Panc1 (cell line): ENCODE measurements around the gene KRTAP5-1.

ENCODE experiments used
- POLR2AphosphoS5 ChIP-seq: IDR thresholded peaks from 2 replicates; pipeline ENCODE4 v1.6.1; 2012; ENCODE audit warnings: mild to moderate bottlenecking, low read depth, low read length, moderate library complexity
- TCF7L2 ChIP-seq: IDR thresholded peaks from 2 replicates; pipeline ENCODE4 v1.6.1; 2011; ENCODE audit warnings: mild to moderate bottlenecking, low read depth, low read length, inconsistent platforms
- TF ChIP-seq, protein P1 (sequence below): fragments of 450-650 bp; IDR thresholded peaks from 2 replicates; pipeline ENCODE4 v1.5.1; 2017; ENCODE audit warnings: mild to moderate bottlenecking
- TF ChIP-seq, protein P2 (sequence below), 2 experiments: IDR thresholded peaks; 2 replicates each; pipeline ENCODE4 v1.6.1; 2011 to 2012; ENCODE audit warnings: low read depth in 2 of 2, control low read depth in 1 of 2, low read length in 1 of 2, mild to moderate bottlenecking in 1 of 2, moderate library complexity in 1 of 2; ENCODE audit not compliant: insufficient read depth in 1 of 2

DNA sequence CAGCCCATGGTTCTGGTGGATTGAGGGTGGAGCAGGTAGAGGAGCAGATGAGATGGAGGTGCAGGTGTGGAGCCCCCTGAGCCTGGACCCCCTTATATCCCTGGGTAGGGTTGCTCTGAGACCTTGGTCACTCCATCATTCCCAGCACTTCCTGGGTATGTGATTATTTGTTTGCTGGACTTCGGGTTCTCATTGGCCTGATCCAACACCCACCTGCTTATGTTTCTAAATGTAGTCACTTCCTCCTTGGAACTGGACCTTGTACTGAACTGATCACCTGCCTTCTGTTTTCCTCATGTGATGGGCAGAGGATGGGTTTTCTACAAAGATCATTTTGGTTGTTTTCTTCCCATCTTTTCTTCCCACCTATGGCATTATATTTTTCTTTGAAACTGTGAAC, 37.0 kb upstream of the KRTAP5-1 start, which contains the start of gene KRTAP5-4:
- TF ChIP-seq, protein P1, sequence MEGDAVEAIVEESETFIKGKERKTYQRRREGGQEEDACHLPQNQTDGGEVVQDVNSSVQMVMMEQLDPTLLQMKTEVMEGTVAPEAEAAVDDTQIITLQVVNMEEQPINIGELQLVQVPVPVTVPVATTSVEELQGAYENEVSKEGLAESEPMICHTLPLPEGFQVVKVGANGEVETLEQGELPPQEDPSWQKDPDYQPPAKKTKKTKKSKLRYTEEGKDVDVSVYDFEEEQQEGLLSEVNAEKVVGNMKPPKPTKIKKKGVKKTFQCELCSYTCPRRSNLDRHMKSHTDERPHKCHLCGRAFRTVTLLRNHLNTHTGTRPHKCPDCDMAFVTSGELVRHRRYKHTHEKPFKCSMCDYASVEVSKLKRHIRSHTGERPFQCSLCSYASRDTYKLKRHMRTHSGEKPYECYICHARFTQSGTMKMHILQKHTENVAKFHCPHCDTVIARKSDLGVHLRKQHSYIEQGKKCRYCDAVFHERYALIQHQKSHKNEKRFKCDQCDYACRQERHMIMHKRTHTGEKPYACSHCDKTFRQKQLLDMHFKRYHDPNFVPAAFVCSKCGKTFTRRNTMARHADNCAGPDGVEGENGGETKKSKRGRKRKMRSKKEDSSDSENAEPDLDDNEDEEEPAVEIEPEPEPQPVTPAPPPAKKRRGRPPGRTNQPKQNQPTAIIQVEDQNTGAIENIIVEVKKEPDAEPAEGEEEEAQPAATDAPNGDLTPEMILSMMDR: no peak
- TF ChIP-seq, protein P2, sequence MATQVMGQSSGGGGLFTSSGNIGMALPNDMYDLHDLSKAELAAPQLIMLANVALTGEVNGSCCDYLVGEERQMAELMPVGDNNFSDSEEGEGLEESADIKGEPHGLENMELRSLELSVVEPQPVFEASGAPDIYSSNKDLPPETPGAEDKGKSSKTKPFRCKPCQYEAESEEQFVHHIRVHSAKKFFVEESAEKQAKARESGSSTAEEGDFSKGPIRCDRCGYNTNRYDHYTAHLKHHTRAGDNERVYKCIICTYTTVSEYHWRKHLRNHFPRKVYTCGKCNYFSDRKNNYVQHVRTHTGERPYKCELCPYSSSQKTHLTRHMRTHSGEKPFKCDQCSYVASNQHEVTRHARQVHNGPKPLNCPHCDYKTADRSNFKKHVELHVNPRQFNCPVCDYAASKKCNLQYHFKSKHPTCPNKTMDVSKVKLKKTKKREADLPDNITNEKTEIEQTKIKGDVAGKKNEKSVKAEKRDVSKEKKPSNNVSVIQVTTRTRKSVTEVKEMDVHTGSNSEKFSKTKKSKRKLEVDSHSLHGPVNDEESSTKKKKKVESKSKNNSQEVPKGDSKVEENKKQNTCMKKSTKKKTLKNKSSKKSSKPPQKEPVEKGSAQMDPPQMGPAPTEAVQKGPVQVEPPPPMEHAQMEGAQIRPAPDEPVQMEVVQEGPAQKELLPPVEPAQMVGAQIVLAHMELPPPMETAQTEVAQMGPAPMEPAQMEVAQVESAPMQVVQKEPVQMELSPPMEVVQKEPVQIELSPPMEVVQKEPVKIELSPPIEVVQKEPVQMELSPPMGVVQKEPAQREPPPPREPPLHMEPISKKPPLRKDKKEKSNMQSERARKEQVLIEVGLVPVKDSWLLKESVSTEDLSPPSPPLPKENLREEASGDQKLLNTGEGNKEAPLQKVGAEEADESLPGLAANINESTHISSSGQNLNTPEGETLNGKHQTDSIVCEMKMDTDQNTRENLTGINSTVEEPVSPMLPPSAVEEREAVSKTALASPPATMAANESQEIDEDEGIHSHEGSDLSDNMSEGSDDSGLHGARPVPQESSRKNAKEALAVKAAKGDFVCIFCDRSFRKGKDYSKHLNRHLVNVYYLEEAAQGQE (IDR thresholded peaks at IDR 0.05; ENCODE audit: insufficient read depth in 1 of 2, low read depth in 2 of 2, low read length in 1 of 2): no peak
- no peak for TF ChIP-seq POLR2AphosphoS5
- TF ChIP-seq TCF7L2: no peak
